H9 (cell line): ENCODE data around the gene OR10A6. TPM values are rescaled to one million over a fixed set of nuclear protein-coding genes. Genes with fewer than 3 reads are reported as not detected.

Experiments used
- DNase-seq: peaks from one replicate; pipeline ENCODE4 v3.0.0-alpha.2; 2017
- H2AFZ ChIP-seq: one replicate; pipeline ENCODE4 v1.6.1; 2013; ENCODE audit warnings: mild to moderate bottlenecking, low read length, control low read depth, moderate library complexity
- H2AK5ac ChIP-seq: 2 replicates; pipeline ENCODE4 v1.6.1; 2013; ENCODE audit warnings: low read length, control low read depth, mixed read lengths; ENCODE audit not compliant: insufficient read length
- H2BK120ac ChIP-seq: one replicate; pipeline ENCODE4 v1.6.1; 2013; ENCODE audit warnings: low read depth, mild to moderate bottlenecking, low read length, control low read depth, inconsistent platforms; ENCODE audit not compliant: poor library complexity, severe bottlenecking
- H2BK12ac ChIP-seq: 2 replicates; pipeline ENCODE4 v1.6.1; 2013; ENCODE audit warnings: low read length, control low read depth, mixed read lengths, low read depth; ENCODE audit not compliant: insufficient read length
- H2BK15ac ChIP-seq: 2 replicates; pipeline ENCODE4 v1.6.1; 2013; ENCODE audit warnings: low read depth, low read length, control low read depth
- H2BK20ac ChIP-seq: one replicate; pipeline ENCODE4 v1.6.1; 2013; ENCODE audit warnings: low read depth, mild to moderate bottlenecking, low read length, control low read depth, inconsistent platforms; ENCODE audit not compliant: poor library complexity, severe bottlenecking
- H2BK5ac ChIP-seq: 2 replicates; pipeline ENCODE4 v1.6.1; 2013; ENCODE audit warnings: low read length, control low read depth, mixed read lengths; ENCODE audit not compliant: insufficient read length
- H3K14ac ChIP-seq: 2 replicates; pipeline ENCODE4 v1.6.1; 2013; ENCODE audit warnings: low read length, control low read depth; ENCODE audit not compliant: insufficient read depth
- H3K18ac ChIP-seq: 2 replicates; pipeline ENCODE4 v1.6.1; 2013; ENCODE audit warnings: low read depth, mild to moderate bottlenecking, mixed read lengths, low read length, control low read depth; ENCODE audit not compliant: insufficient read length
- H3K23ac ChIP-seq: 2 replicates; pipeline ENCODE4 v1.6.1; 2013; ENCODE audit warnings: low read length, control low read depth, mixed read lengths, low read depth; ENCODE audit not compliant: insufficient read length
- H3K23me2 ChIP-seq: 2 replicates; pipeline ENCODE4 v1.6.1; 2013; ENCODE audit warnings: low read depth, mild to moderate bottlenecking, mixed read lengths, low read length, control low read depth; ENCODE audit not compliant: insufficient read length, poor library complexity, severe bottlenecking
- H3K27ac ChIP-seq: 2 replicates; pipeline ENCODE4 v1.5.1; 2013; ENCODE audit warnings: low read length, control low read depth, mixed read lengths, low read depth; ENCODE audit not compliant: insufficient read length
- H3K27me3 ChIP-seq: 2 replicates; pipeline ENCODE4 v1.6.1; 2013; ENCODE audit warnings: low read length, control low read depth, inconsistent platforms; ENCODE audit not compliant: insufficient read depth
- H3K4ac ChIP-seq: 2 replicates; pipeline ENCODE4 v1.6.1; 2013; ENCODE audit warnings: low read depth, mild to moderate bottlenecking, control low read depth, inconsistent platforms, low read length, moderate library complexity
- H3K4me1 ChIP-seq: 2 replicates; pipeline ENCODE4 v1.6.1; 2013; ENCODE audit warnings: low read length, control low read depth, inconsistent platforms; ENCODE audit not compliant: insufficient read depth
- H3K4me2 ChIP-seq: 2 replicates; pipeline ENCODE4 v1.6.1; 2013; ENCODE audit warnings: low read length, control low read depth, mixed read lengths; ENCODE audit not compliant: insufficient read length, insufficient read depth
- H3K56ac ChIP-seq: 2 replicates; pipeline ENCODE4 v1.6.1; 2013; ENCODE audit warnings: low read depth, mild to moderate bottlenecking, mixed read lengths, low read length, control low read depth; ENCODE audit not compliant: insufficient read length
- H3K79me1 ChIP-seq: 2 replicates; pipeline ENCODE4 v1.6.1; 2013; ENCODE audit warnings: low read depth, mild to moderate bottlenecking, moderate library complexity, low read length, control low read depth, inconsistent platforms; ENCODE audit not compliant: insufficient read depth, poor library complexity, severe bottlenecking
- H3K79me2 ChIP-seq: 2 replicates; pipeline ENCODE4 v1.6.1; 2013; ENCODE audit warnings: low read length, control low read depth, inconsistent platforms; ENCODE audit not compliant: insufficient read depth
- H3K9ac ChIP-seq: 2 replicates; pipeline ENCODE4 v1.6.1; 2013; ENCODE audit warnings: low read length, control low read depth, mixed read lengths; ENCODE audit not compliant: insufficient read length; ENCODE audit errors: extremely low read depth
- H3K9me3 ChIP-seq: one replicate; pipeline ENCODE4 v1.6.1; 2013; ENCODE audit warnings: low read depth, low read length, inconsistent platforms; ENCODE audit not compliant: control insufficient read depth
- H3T11ph ChIP-seq: one replicate; pipeline ENCODE4 v1.6.1; 2013; ENCODE audit warnings: mild to moderate bottlenecking, low read length, control low read depth, inconsistent platforms
- H4K20me1 ChIP-seq: one replicate; pipeline ENCODE4 v1.6.1; 2013; ENCODE audit not compliant: control insufficient read depth, insufficient read length, insufficient read depth
- H4K5ac ChIP-seq: 2 replicates; pipeline ENCODE4 v1.6.1; 2013; ENCODE audit warnings: low read depth, mild to moderate bottlenecking, mixed read lengths, low read length, control low read depth; ENCODE audit not compliant: insufficient read length
- H4K8ac ChIP-seq: replicated peaks from 2 replicates; pipeline ENCODE4 v1.6.1; 2013; ENCODE audit warnings: low read length, control low read depth, mixed read lengths, low read depth; ENCODE audit not compliant: insufficient read length
- H4K91ac ChIP-seq: 2 replicates; pipeline ENCODE4 v1.6.1; 2013; ENCODE audit warnings: low read depth, mild to moderate bottlenecking, moderate library complexity, mixed read lengths, low read length, control low read depth; ENCODE audit not compliant: insufficient read length
- H3K27ac Mint-ChIP-seq, 3 experiments: 2 replicates in 2 of 3; 3 replicates in 1 of 3; pipeline ENCODE4 v1.8.0; 2020 to 2021; ENCODE audit warnings: mixed read lengths in 3 of 3, mild to moderate bottlenecking in 1 of 3, moderate library complexity in 1 of 3
- H3K27me3 Mint-ChIP-seq: 2 replicates; pipeline ENCODE4 v1.8.0; 2021; ENCODE audit warnings: low read depth, mild to moderate bottlenecking, moderate library complexity, mixed read lengths
- H3K36me3 Mint-ChIP-seq, 3 experiments: 2 replicates in 2 of 3; 3 replicates in 1 of 3; pipeline ENCODE4 v1.8.0; 2020 to 2021; ENCODE audit warnings: low read depth in 3 of 3, mixed read lengths in 3 of 3; ENCODE audit not compliant: insufficient read depth in 1 of 3
- H3K4me1 Mint-ChIP-seq, 2 experiments: 2 replicates each; pipeline ENCODE4 v1.8.0; 2020; ENCODE audit warnings: mixed read lengths in 2 of 2
- H3K4me3 Mint-ChIP-seq, 2 experiments: 2 replicates in 1 of 2; 3 replicates in 1 of 2; pipeline ENCODE4 v1.8.0; 2020 to 2021; ENCODE audit warnings: mild to moderate bottlenecking in 2 of 2, mixed read lengths in 2 of 2, moderate library complexity in 1 of 2
- H3K9me3 Mint-ChIP-seq, 2 experiments: 2 replicates in 1 of 2; 3 replicates in 1 of 2; pipeline ENCODE4 v1.8.0; 2020; ENCODE audit warnings: mild to moderate bottlenecking in 2 of 2, mixed read lengths in 2 of 2, moderate library complexity in 1 of 2
- CTCF ChIP-seq: fragments of 200-600 bp; sonication (generic); conservative IDR thresholded peaks from 3 replicates; pipeline ENCODE4 v1.8.0; 2021; ENCODE audit warnings: antibody characterized with exemption, mild to moderate bottlenecking
- WGBS: extraction: QIAGEN DNeasy Blood & Tissue Kit; methylation state at CpG from one replicate; pipeline ENCODE4 v1.1.7; 2013; ENCODE audit warnings: missing lambda C conversion rate, low lambda C conversion rate, mixed read lengths; ENCODE audit not compliant: insufficient read length; ENCODE audit errors: extremely low coverage; 5-methylcytosine and 5-hydroxymethylcytosine counted together
- total RNA-seq: library from RNA; stranded (reverse); gene quantifications from 2 replicates; pipeline ENCODE4 v1.2.1, GENCODE V29; 2021

OR10A6 gene
- total RNA-seq, 1 experiment from 2014 or later: not detected

GRCh38 chr11:7949934-7950333, 18.9 kb upstream of the OR10A6 start:
- Histone ChIP-seq H4K91ac (no peak overlapping the region), H4K5ac (no peak overlapping the region), H2BK15ac (no peak overlapping the region), H2BK20ac (no peak overlapping the region), H3K23me2 (no peaks in the 10 kb centered on the region), H3K9me3 (no peaks in the 10 kb centered on the region), H3K27me3 (no peaks in the 10 kb centered on the region), H3K79me1 (no peaks in the 10 kb centered on the region), H3T11ph (no peak overlapping the region), H2BK5ac (no peak overlapping the region), H3K56ac (no peak overlapping the region), H3K27ac (no peak overlapping the region), H2AFZ (no peak overlapping the region), H3K23ac (no peak overlapping the region), H3K79me2 (no peaks in the 10 kb centered on the region), H4K8ac (no peak overlapping the region), H4K20me1 (no peaks in the 10 kb centered on the region), H3K4me2 (no peak overlapping the region), H3K9ac (no peak overlapping the region), H3K14ac (no peak overlapping the region), H2BK12ac (no peak overlapping the region), H2AK5ac (no peak overlapping the region), H2BK120ac (no peak overlapping the region), H3K4ac (no peak overlapping the region), H3K4me1 (no peaks in the 10 kb centered on the region), H3K18ac (no peak overlapping the region)
- WGBS: no CpG with 5 or more reads among the region's 1 CpG
- TF ChIP-seq CTCF: no peak
- Mint-ChIP-seq H3K9me3 (no peaks in the 10 kb centered on the region; a peak in 1 of 5 replicates), H3K36me3 (no peaks in the 10 kb centered on the region), H3K4me1 (no peaks in the 10 kb centered on the region), H3K27ac (no peak overlapping the region), H3K27me3 (peaks cover 9% of the 10 kb centered on the region), H3K4me3 (no peak overlapping the region)
- no peak for DNase-seq
